Measurements from ENCODE around the gene PRIM2.
"Not testable (repeated sequence)": the region's sequence is repeated elsewhere in the genome, so short reads cannot be mapped to it uniquely, and the experiment has no call there.

Gene PRIM2

GRCh38 chr6:57658526-57658925, 341.1 kb downstream of the PRIM2 start:
- not testable (repeated sequence) for DNase-seq

- DNase-seq: not testable (repeated sequence)
Measured at GRCh38 chr6:57659794-57660193, 342.4 kb downstream of the PRIM2 start.

GRCh38 chr6:57660940-57661339, 343.5 kb downstream of the PRIM2 start:
- not testable (repeated sequence) for DNase-seq

DNA sequence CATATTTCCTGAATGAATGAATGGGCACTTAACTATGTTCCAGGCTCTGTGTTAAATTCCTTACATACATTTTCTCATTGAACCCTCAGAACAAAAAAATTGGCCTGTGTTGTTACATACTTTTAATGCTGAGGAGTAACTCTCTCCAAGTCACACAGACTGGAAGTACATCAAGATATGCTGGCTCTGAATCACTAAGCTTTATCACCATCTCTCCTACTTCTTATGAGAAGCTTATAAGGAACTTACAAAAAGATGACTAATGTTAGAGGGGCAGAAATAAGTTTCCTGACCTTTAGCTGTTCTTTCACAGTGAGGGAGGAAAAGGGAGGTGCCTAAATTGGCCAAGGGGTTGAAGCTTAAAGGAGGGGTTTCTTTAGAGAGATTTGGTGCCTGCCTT, 350.7 kb downstream of the PRIM2 start:
- DNase-seq: not testable (repeated sequence)

- not testable (repeated sequence) for DNase-seq
Measured at GRCh38 chr6:57671237-57671636, 353.8 kb downstream of the PRIM2 start.

GRCh38 chr6:57671937-57672627, 354.7 kb downstream of the PRIM2 start:
- DNase-seq: not testable (repeated sequence)

GRCh38 chr6:57673281-57673680, 355.9 kb downstream of the PRIM2 start:
- DNase-seq: not testable (repeated sequence)

GRCh38 chr6:57675386-57675785, 358.0 kb downstream of the PRIM2 start:
- DNase-seq: not testable (repeated sequence)

DNA sequence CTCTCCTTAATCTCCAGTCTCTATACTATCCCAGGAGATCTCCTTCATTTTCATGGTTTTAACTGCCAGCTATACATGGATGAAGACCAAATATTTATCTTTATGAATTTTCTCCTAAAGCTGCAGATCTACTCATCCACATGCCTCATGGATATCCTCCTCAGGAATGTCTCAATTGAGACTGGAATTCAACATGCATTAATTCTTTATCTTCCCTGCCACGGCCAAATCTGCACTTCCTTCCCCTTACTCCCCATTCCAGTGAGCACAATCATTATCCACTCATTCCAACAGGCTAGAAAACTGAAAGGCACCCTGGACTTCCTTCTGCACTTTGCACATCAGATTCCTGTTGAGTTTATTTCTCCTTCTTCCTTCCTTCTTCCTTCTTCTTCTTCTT, 379.0 kb downstream of the PRIM2 start:
- DNase-seq: not testable (repeated sequence)

All from NCI-H774 (cell line).